SK-N-SH (cell line): ENCODE results near the gene ATP6V0B. TPM values are rescaled to one million over a fixed set of nuclear protein-coding genes. Genes with fewer than 3 reads are reported as not detected.
A peak's percentile ranks its signal among the peaks of the same experiment; 100 is the strongest.

Experiments used
- CTCF ChIA-PET: fragments of 300-600, 350-600 bp; formaldehyde crosslinking; extraction: SDS; loops from one replicate; lab custom pipeline; 2021; lab: Yijun Ruan, JAX
- POLR2A ChIA-PET: fragments of 350-600 bp; sonication (Branson Sonifier 250); formaldehyde crosslinking; extraction: SDS; loops from one replicate; lab custom pipeline; 2020; ENCODE audit warnings: antibody characterized with exemption, inconsistent platforms; lab: Yijun Ruan, JAX
- DNase-seq: peaks from one replicate; pipeline ENCODE4 v3.0.0; 2012
- H2AFZ ChIP-seq: fragments of 200-600 bp; sonication (generic); 2 replicates; pipeline ENCODE4 v1.8.1; 2016; ENCODE audit warnings: antibody characterized with exemption, mild to moderate bottlenecking, low read depth
- H3F3A ChIP-seq: fragments of 200-600 bp; sonication (generic); replicated peaks from 2 replicates; pipeline ENCODE3; 2016; ENCODE audit warnings: antibody characterized with exemption, mild to moderate bottlenecking; ENCODE audit not compliant: insufficient read depth
- H3K27ac ChIP-seq, 2 experiments: fragments of 200-500 bp in 1 of 2; fragments of 200-600 bp in 1 of 2; sonication (Bioruptor generic) in 1 of 2; sonication (generic), shearing (Covaris generic) in 1 of 2; 2 replicates each; pipeline versions ENCODE4 v1.5.1 to v1.6.1; 2014 to 2016; ENCODE audit warnings: low read depth in 2 of 2, inconsistent platforms in 1 of 2, low read length in 1 of 2, mild to moderate bottlenecking in 1 of 2, mixed read lengths in 1 of 2
- H3K27me3 ChIP-seq: fragments of 200-600 bp; sonication (generic), shearing (Covaris generic); 2 replicates; pipeline ENCODE4 v1.6.1; 2016; ENCODE audit warnings: mixed run types; ENCODE audit not compliant: insufficient read depth
- H3K36me3 ChIP-seq, 2 experiments: fragments of 200-500 bp in 1 of 2; fragments of 200-600 bp in 1 of 2; sonication (Bioruptor generic) in 1 of 2; sonication (generic) in 1 of 2; replicated peaks in 1 of 2; 2 replicates each; pipeline versions ENCODE3 to v1.5.1; 2014 to 2016; ENCODE audit warnings: low read length in 1 of 2, mild to moderate bottlenecking in 1 of 2; ENCODE audit not compliant: insufficient read depth in 2 of 2, control insufficient read depth in 1 of 2
- H3K4me1 ChIP-seq, 2 experiments: fragments of 200-500 bp in 1 of 2; fragments of 200-600 bp in 1 of 2; sonication (Bioruptor generic) in 1 of 2; sonication (generic), shearing (Covaris generic) in 1 of 2; 2 replicates each; pipeline versions ENCODE4 v1.5.1 to v1.6.1; 2014 to 2016; ENCODE audit warnings: low read depth in 1 of 2, low read length in 1 of 2, mixed run types in 1 of 2; ENCODE audit not compliant: insufficient read depth in 2 of 2, control insufficient read depth in 1 of 2
- H3K4me2 ChIP-seq: fragments of 200-600 bp; sonication (generic), shearing (Covaris generic); 2 replicates; pipeline ENCODE4 v1.6.1; 2017; ENCODE audit warnings: mixed run types
- H3K4me3 ChIP-seq, 2 experiments: fragments of 200-500 bp in 1 of 2; fragments of 200-600 bp in 1 of 2; sonication (Bioruptor generic) in 1 of 2; sonication (generic), shearing (Covaris generic) in 1 of 2; 2 replicates each; pipeline versions ENCODE4 v1.5.1 to v1.8.1; 2014 to 2016; ENCODE audit warnings: low read depth in 2 of 2, inconsistent platforms in 1 of 2, low read length in 1 of 2, mild to moderate bottlenecking in 1 of 2, mixed read lengths in 1 of 2, moderate library complexity in 1 of 2
- H3K79me2 ChIP-seq: fragments of 200-600 bp; sonication (generic); 2 replicates; pipeline ENCODE4 v1.8.1; 2017; ENCODE audit warnings: mild to moderate bottlenecking; ENCODE audit not compliant: insufficient read depth
- H3K9ac ChIP-seq: fragments of 200-600 bp; sonication (generic); 2 replicates; pipeline ENCODE4 v1.6.1; 2017; ENCODE audit warnings: mixed run types
- H3K9me2 ChIP-seq: fragments of 200-600 bp; sonication (generic); 2 replicates; pipeline ENCODE4 v1.6.1; 2017; ENCODE audit warnings: mixed run types
- H3K9me3 ChIP-seq: fragments of 200-600 bp; sonication (generic); 2 replicates; pipeline ENCODE4 v1.6.1; 2017; ENCODE audit warnings: mixed run types, mild to moderate bottlenecking, moderate library complexity
- H4K20me1 ChIP-seq: fragments of 200-600 bp; sonication (generic); 2 replicates; pipeline ENCODE4 v1.6.1; 2017; ENCODE audit warnings: mild to moderate bottlenecking, mixed run types; ENCODE audit not compliant: insufficient read depth
- CHD2 ChIP-seq: fragments of 150-350 bp; IDR thresholded peaks from 2 replicates; pipeline ENCODE4 v1.6.1; 2018; ENCODE audit warnings: low read length; ENCODE audit not compliant: partially characterized antibody
- CTCF ChIP-seq: fragments of 200-600 bp; sonication (generic); IDR thresholded peaks from 2 replicates; pipeline ENCODE4 v1.6.1; 2017; ENCODE audit warnings: antibody characterized with exemption, mild to moderate bottlenecking, moderate library complexity
- FOXJ3 ChIP-seq: sonication (generic); formaldehyde crosslinking; IDR thresholded peaks from 2 replicates; pipeline ENCODE4 v1.5.1; 2020; ENCODE audit warnings: mild to moderate bottlenecking, missing genetic modification reagents
- FOXM1 ChIP-seq: IDR thresholded peaks from 2 replicates; pipeline ENCODE4 v1.4.0; 2012; ENCODE audit warnings: low read depth, mild to moderate bottlenecking
- GABPA ChIP-seq: IDR thresholded peaks from 2 replicates; pipeline ENCODE4 v1.4.0; 2012; ENCODE audit warnings: low read depth, mild to moderate bottlenecking
- GATA2 ChIP-seq: sonication (generic); formaldehyde crosslinking; IDR thresholded peaks from 2 replicates; pipeline ENCODE4 v1.5.0; 2020; ENCODE audit warnings: mild to moderate bottlenecking, missing genetic modification reagents
- JUND ChIP-seq: IDR thresholded peaks from 2 replicates; pipeline ENCODE4 v1.4.0; 2012
- MAX ChIP-seq: IDR thresholded peaks from 2 replicates; pipeline ENCODE4 v1.4.0; 2012; ENCODE audit warnings: low read depth
- MEF2A ChIP-seq: IDR thresholded peaks from 2 replicates; pipeline ENCODE4 v1.4.0; 2012; ENCODE audit warnings: low read depth, borderline replicate concordance
- MXI1 ChIP-seq: IDR thresholded peaks from 2 replicates; pipeline ENCODE4 v1.6.1; 2012; ENCODE audit warnings: mild to moderate bottlenecking, low read depth, low read length, improper control_type of control experiment
- NRF1 ChIP-seq: IDR thresholded peaks from 2 replicates; pipeline ENCODE4 v1.6.1; 2012; ENCODE audit warnings: low read depth, mild to moderate bottlenecking, low read length
- POLR2AphosphoS5 ChIP-seq: IDR thresholded peaks from 2 replicates; pipeline ENCODE4 v1.6.1; 2012; ENCODE audit warnings: low read depth, low read length
- RCOR1 ChIP-seq: fragments of 150-350 bp; IDR thresholded peaks from 2 replicates; pipeline ENCODE4 v1.6.1; 2017; ENCODE audit warnings: antibody characterized with exemption, low read length
- REST ChIP-seq: IDR thresholded peaks from 2 replicates; pipeline ENCODE4 v1.6.1; 2012; ENCODE audit warnings: mild to moderate bottlenecking, low read depth, low read length, moderate library complexity
- RFX5 ChIP-seq: IDR thresholded peaks from 2 replicates; pipeline ENCODE4 v1.6.1; 2012; ENCODE audit warnings: mild to moderate bottlenecking, improper control_type of control experiment, low read length
- RXRA ChIP-seq: IDR thresholded peaks from 2 replicates; pipeline ENCODE4 v1.4.0; 2012; ENCODE audit warnings: low read depth, mild to moderate bottlenecking, borderline replicate concordance
- SIN3A ChIP-seq: IDR thresholded peaks from 2 replicates; pipeline ENCODE4 v1.6.1; 2012; ENCODE audit warnings: low read depth, mild to moderate bottlenecking, low read length, moderate library complexity, borderline replicate concordance
- SMC3 ChIP-seq: IDR thresholded peaks from 2 replicates; pipeline ENCODE4 v1.6.1; 2012; ENCODE audit warnings: low read depth, low read length, improper control_type of control experiment
- TAF1 ChIP-seq: IDR thresholded peaks from 2 replicates; pipeline ENCODE4 v1.6.1; 2012; ENCODE audit warnings: low read depth, mild to moderate bottlenecking, low read length, moderate library complexity, borderline replicate concordance
- TCF12 ChIP-seq: IDR thresholded peaks from 2 replicates; pipeline ENCODE4 v1.4.0; 2012
- TEAD4 ChIP-seq: IDR thresholded peaks from 2 replicates; pipeline ENCODE4 v1.4.0; 2012; ENCODE audit warnings: mild to moderate bottlenecking, borderline replicate concordance; ENCODE audit not compliant: insufficient read depth
- USF1 ChIP-seq: IDR thresholded peaks from 2 replicates; pipeline ENCODE4 v1.4.0; 2012; ENCODE audit warnings: low read depth, borderline replicate concordance
- USF2 ChIP-seq: fragments of 150-350 bp; IDR thresholded peaks from 2 replicates; pipeline ENCODE4 v1.6.1; 2017; ENCODE audit warnings: antibody characterized with exemption, low read length, low read depth, borderline replicate concordance
- YY1 ChIP-seq: IDR thresholded peaks from 2 replicates; pipeline ENCODE4 v1.4.0; 2012; ENCODE audit warnings: low read depth, mild to moderate bottlenecking
- WGBS: methylation state at CpG from one replicate; pipeline ENCODE4 v1.1.6; 2017; ENCODE audit warnings: low lambda C conversion rate; 5-methylcytosine and 5-hydroxymethylcytosine counted together
- polyA plus RNA-seq, 3 experiments: library from polyadenylated mRNA; depleted of rRNA; stranded (reverse); fragments of >200 nt; gene quantifications; 2 replicates each; pipeline ENCODE4 v1.2.3, GENCODE V29; 2012

The ATP6V0B gene
- 180 and 191 TPM in 2 replicates for polyA plus RNA-seq (2012; rRNA removed)
- polyA plus RNA-seq (2012; cell fraction: cytosol; rRNA removed): 127 and 163 TPM in 2 replicates
- polyA plus RNA-seq (2012; cell fraction: nucleus; rRNA removed): 162 and 174 TPM in 2 replicates

GRCh38 chr1:43974443-43975248 is at the start of gene ATP6V0B:
Gene ATP6V0B, plus strand, starts transcription at chr1:43974960. Its CDS starts 81 bp downstream, at chr1:43975041.
- H3K9me3 ChIP-seq: no peaks in the 10 kb centered on the region
- H3K27me3 ChIP-seq: no peaks in the 10 kb centered on the region
- H2AFZ ChIP-seq: peak within 1 kb of the TSS; percentile 88
- H3K9ac ChIP-seq: peak within 1 kb of the TSS; percentile 84
- ChIA-PET CTCF (interaction anchor here (1.1 to 2.7 kb wide), 11 partner anchors 16 to 445 kb away, joined by 3 to 15 read pairs (median 5); partner anchors contain the start of genes CCDC24 and IPO13), POLR2A (interaction anchor here (0.6 to 1.8 kb wide), 6 partner anchors 14 to 825 kb away, joined by 3 to 5 read pairs (median 3); partner anchors contain the start of genes CCDC24 and PLK3)
- peak within 1 kb of the TSS; percentile 83 to 91 for H3K4me3 ChIP-seq
- H3K27ac ChIP-seq: peak within 1 kb of the TSS; percentile 66 to 93; a peak in 3 of 4 replicates
- peaks cover 58% of the 10 kb centered on the region for H3K79me2 ChIP-seq
- H3K36me3 ChIP-seq: peaks cover 16 to 47% of the 10 kb centered on the region in 2 experiments
- H3K4me1 ChIP-seq: peaks cover 8 to 47% of the 10 kb centered on the region in 2 experiments; a peak in 1 of 4 replicates
- 0% methylated on average over 5 of the region's 93 CpGs for WGBS
- no peaks in the 10 kb centered on the region for H3K9me2 ChIP-seq
- H3F3A ChIP-seq: peaks cover 9% of the 10 kb centered on the region
- H4K20me1 ChIP-seq: peaks cover 11% of the 10 kb centered on the region
- DNase-seq: peak; percentile 96
- peak within 1 kb of the TSS; percentile 98 for H3K4me2 ChIP-seq
- TF ChIP-seq USF1: peak; percentile 100
- TF ChIP-seq FOXM1: no peak
- no peak for TF ChIP-seq MEF2A
- no peak for TF ChIP-seq GATA2
- TF ChIP-seq TCF12: no peak
- peak; percentile 85; the same call in 1 of the 2 replicates for TF ChIP-seq MAX
- peak; percentile 72; the same call in 1 of the 2 replicates for TF ChIP-seq SIN3A
- TF ChIP-seq USF2: peak; percentile 99
- TF ChIP-seq RXRA: no peak
- peak; percentile 64 for TF ChIP-seq MXI1
- TF ChIP-seq TEAD4: no peak
- TF ChIP-seq JUND: no peak; the same call in 1 of the 2 replicates
- TF ChIP-seq CHD2: peak; percentile 59
- TF ChIP-seq GABPA: peak; percentile 30; the same call in 1 of the 2 replicates
- TF ChIP-seq REST: no peak
- no peak for TF ChIP-seq SMC3
- TF ChIP-seq FOXJ3 (CRISPR knock-in tag): no peak
- TF ChIP-seq YY1: peak; percentile 70
- no peak for TF ChIP-seq CTCF
- TF ChIP-seq RFX5: no peak
- peak; percentile 64 for TF ChIP-seq NRF1
- TF ChIP-seq TAF1: peak; percentile 74; the same call in 1 of the 2 replicates
- TF ChIP-seq POLR2AphosphoS5: peak; percentile 50
- TF ChIP-seq RCOR1: no peak; the same call in 1 of the 2 replicates
